ENCODE measurements around the gene KLF13.

GRCh38 chr15:31314380-31314779 is 12.3 kb upstream of the KLF13 start:
- no peak for TF ChIP-seq POLR2AphosphoS5 (IDR thresholded peaks at IDR 0.05; ENCODE audit: insufficient read depth in 1 of 2, low read depth in 1 of 2)
- TF ChIP-seq, protein P1, sequence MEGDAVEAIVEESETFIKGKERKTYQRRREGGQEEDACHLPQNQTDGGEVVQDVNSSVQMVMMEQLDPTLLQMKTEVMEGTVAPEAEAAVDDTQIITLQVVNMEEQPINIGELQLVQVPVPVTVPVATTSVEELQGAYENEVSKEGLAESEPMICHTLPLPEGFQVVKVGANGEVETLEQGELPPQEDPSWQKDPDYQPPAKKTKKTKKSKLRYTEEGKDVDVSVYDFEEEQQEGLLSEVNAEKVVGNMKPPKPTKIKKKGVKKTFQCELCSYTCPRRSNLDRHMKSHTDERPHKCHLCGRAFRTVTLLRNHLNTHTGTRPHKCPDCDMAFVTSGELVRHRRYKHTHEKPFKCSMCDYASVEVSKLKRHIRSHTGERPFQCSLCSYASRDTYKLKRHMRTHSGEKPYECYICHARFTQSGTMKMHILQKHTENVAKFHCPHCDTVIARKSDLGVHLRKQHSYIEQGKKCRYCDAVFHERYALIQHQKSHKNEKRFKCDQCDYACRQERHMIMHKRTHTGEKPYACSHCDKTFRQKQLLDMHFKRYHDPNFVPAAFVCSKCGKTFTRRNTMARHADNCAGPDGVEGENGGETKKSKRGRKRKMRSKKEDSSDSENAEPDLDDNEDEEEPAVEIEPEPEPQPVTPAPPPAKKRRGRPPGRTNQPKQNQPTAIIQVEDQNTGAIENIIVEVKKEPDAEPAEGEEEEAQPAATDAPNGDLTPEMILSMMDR (IDR thresholded peaks at IDR 0.05) = no peak
- TF ChIP-seq POLR2A (IDR thresholded peaks at IDR 0.05) = no peak

Data from vagina (tissue), 2 donors.